Peyer's patch (tissue), 4 donors: ENCODE data around the gene CSNK1E.

ENCODE experiments used
- CTCF ChIP-seq, 6 experiments: fragments of 450-650 bp in 4 of 6; fragments of 200-600 bp in 2 of 6; sonication (generic) in 1 of 6; IDR thresholded peaks; one replicate each; pipeline ENCODE4 v1.5.1; 2017 to 2019; ENCODE audit warnings: antibody characterized with exemption in 6 of 6, mild to moderate bottlenecking in 3 of 6, moderate library complexity in 1 of 6
- POLR2A ChIP-seq, 2 donors: fragments of 450-650 bp; IDR thresholded peaks; one replicate each; pipeline ENCODE4 v1.5.1; 2017; ENCODE audit warnings: antibody characterized with exemption in 2 of 2, mild to moderate bottlenecking in 2 of 2, moderate library complexity in 2 of 2

- TF ChIP-seq POLR2A (IDR thresholded peaks at IDR 0.05) (no peak), CTCF (IDR thresholded peaks at IDR 0.05) (no peak)
Measured at GRCh38 chr22:38300946-38301345, 16.3 kb downstream of the CSNK1E start.
